ENCODE data around the gene CDH4.

The CDH4 gene

DNA sequence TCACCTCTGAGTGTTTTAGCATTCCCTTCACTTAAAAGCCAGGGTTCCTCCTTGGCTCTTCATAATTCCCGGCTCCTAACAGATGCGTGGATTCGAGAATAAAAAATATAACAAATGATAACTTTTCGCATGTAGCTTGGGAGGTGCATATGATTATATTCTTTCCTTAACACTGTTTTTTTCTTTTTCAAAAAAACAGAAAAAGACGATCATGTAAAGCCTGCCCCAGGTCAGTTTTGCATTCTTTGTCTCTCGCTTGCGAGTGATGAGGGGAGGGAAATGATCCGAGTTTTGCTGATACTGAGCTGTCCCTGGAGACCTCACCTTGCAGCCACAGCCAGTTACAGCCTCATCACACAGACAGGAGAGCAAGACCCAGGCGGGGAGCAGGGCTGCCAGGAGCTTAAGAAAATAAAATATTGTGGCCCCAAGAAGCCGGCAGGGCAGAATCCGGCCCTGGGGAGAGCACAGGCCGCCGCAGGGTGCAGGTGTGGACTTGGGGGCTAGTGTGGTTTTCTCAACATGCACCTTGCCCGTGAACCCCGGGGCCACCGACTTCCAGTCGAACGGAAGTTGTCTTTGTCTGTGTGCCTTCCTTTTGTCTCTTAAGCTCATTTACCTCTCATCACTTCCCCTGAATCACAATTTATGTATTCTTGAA lies 511.8 kb downstream of the CDH4 start:
- DNase-seq = no peak

DNA sequence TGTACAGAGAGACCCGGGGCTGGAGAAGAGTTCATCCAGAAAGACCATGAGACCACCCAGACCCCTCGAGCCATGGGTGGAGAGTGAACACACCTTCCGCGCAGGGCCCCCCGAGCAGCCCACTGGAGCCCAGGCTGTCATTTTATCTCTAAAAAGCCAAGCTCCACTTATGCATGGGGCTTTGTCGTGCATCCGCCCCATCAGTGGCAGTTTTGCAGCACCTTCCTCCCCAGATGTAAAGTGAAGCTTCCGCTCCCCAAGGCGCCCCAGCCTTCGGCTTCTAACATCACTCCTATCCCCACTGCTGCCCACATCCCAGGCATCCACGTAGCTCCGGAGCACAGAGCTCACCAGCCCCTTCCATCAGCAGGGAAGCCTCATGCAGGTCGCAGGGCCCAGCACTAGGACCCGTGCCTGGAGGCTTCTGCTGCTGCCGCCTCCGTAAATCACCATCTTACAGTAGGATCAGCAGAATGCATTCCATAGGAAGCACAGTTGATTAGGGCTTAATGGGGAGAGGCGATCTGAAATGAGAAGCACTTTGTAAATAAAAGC lies 512.5 kb downstream of the CDH4 start:
- no peak for DNase-seq

DNA sequence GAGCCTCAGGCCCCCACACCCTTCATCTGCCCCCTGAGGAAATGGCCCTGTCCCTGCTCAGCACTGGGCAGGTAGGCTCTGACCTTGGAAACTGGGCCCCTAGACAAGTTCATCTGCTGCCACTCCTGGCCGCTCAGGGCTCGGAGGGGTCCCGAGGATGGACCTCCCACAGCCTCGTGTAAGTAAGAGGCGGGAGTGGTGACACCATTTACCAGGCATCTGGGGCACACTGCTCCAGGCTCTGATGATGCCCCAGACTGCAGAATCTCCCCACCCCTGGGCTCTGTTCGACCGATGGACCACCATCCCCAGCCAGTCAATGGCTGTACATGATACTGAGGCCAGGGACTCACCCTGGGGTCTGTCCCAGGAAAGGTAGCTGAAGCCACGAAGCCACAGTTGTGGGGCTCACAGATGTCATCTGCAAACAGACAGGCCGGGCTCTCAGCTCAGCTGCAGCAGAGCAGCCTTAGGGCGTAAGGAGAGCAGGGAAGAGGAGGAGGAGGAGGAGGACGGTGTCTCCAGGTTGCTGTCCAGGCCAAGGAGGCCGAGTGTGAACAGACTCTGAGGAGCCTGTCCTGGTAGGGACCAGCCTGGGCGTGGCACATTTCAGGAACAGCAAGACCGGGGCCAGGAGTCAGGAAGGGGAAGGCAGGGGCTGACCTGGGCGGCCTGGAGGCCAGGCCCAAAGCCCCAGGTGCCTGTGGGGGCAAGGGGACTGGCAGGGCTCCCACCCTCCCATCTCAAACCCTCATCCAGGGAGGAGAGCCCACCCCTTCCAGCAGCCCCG lies 513.2 kb downstream of the CDH4 start:
- DNase-seq = no peak

DNA sequence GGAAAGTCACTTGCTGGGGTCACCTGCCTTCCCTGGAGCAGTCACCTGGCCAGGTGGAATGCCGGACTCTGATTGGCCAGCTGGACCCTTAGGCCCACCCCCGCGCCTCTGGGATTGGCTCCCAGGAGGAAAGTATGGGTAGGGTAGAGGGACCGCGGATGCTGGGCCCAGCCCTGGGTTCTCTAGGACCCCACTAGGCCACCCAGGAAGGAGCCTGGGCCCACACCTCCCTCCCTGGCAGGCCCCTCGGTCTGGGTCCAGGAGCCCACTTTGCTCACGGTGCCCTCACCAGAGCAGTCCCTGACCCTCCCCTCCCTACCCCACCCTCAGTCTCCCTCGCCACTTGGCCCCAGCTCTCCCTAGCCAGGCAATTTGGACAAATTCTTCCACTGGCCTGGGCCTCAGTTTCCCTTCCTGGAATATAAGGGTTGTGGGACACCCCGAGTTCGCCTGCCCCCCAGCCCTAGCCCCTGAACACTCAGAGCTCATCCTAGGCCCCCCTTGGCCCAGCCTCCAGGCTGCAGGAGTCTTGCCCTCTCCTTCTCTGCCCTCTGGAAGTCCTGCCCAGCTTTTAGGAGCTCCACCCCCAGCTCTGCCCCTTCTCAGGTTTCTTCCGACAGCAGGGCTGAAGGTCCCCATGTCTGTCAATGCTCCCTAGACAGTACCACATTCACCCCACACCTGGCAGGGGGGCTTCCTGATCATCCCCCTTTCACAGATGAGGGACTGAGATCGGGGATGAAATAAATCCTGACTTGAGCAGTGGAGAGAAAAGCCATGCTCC lies 514.0 kb downstream of the CDH4 start:
- no peak for DNase-seq

DNA sequence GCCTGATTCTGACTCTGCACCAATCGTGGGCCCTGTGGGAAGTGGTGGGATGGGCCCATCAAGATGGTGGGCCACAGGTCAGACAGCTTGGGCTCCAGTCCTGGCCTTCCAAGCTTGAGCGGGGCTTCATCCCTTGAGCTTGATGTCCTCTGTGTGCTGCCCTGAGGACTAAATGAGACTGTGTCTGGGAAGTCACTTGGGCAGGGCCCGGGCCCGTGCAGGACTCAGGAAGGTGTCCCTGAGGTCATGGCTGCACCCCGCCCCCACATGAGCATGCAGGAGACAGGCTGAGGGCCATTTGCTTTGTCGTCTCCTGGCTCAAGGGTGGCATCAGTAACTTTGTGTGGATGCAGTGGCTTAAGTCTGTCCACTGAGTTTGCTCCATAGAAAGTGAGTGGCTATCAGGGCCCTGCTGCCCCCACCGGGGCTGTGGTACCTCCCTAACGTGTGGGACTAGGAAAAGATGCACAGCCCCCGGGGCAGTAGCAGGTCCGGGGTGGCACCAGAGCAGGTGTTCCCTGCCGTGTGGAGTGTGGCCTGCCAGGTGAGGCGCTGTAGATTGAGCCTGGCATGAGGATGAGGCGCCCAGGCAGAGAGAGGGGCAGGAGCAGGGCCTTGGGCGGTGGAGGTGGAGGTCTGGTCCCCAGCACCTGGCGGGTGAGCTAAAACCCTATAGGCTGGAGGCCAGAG lies 515.0 kb downstream of the CDH4 start:
- no peak for DNase-seq

DNA sequence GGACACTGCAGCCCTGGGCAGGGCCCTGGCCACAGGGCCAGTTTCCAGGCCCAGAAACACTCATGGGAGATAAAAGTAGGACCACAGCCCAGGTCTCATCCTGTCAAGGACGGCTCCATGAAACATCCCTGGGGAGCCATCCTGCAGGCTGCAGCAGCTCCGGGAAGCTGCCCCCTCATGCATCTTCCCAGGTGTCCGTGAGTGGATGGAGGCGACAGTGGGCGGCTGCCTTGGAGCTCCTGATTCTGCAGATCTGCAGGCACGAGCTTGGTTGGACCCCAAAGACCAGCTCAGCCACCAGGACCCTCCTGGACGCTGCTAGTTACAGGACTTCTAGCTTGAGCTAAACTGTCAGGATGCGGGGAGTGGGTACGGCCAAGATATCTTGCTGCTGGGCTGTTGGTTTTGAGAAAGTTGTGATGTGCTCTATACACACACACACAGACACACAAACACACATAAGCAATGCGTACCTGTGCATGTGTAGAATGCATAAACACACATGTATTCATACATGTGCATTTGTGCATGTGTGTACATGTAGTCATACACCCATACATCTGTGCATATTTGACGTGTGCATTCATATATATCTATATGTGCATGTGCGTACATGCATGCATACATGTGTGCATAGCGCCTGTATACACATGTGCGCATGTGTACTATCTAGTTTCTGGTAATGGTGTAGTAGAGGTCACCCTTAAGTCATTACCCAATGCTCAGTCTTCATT lies 515.9 kb downstream of the CDH4 start:
- DNase-seq = no peak

DNA sequence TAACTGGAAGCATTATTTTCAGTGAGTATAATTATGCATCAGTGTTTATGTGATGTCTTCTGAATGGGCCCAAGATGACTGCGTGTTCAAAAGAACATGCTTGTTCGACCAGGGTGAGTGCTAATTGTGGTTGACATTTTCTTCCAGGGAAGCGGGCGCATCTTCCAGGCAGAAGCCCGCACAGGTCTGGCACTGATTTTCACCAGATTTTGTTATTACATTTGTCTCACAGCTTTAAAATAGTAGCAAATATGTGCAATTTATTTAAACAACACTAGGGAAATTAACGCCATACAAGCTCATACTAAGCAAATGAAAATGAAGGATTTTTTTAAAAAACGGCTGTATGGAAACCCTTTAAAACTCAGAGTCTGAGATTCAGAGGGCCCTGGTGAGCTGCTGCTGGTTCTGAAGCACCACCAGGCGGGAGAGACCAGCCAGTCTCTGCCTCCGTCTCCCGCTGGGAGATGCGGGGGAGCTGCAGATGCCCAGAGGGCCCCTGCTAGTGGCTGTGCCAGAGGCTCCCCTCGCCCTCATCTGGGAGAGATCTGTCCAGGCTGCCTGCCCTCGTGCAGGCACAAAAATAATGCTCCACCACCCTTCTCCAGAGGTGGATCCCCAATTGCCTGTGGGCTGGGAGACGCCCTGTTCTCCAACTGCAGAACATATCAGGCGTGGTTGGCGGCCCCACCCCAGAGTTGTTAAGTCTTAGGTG lies 516.7 kb downstream of the CDH4 start:
- DNase-seq = no peak

DNA sequence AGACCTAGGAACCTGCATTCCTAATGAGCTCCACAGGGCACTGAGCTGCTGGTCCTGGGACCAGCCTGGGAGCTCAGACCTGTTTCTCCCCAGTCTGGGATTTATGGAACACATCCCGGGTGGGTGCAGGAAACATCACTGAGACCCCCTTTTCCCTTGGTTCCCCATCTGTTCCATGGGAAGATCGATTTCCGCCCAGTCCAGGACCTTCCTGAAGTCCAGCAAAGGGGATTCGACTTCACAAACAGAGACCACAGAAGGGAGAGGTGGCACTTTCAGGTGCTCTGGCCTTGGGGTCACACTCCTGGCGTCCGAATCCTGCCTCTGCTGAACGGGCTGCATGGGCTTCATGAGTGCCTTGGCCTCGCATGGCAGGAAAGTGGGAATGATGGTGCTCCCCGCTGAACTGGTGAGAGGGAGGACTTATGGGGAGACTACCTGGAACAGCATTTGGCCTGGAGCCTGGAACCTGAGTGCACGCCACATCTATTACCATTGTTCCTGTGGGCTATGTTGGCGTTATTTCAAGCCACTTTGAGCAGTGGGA lies 517.3 kb downstream of the CDH4 start:
- no peak for DNase-seq

DNA sequence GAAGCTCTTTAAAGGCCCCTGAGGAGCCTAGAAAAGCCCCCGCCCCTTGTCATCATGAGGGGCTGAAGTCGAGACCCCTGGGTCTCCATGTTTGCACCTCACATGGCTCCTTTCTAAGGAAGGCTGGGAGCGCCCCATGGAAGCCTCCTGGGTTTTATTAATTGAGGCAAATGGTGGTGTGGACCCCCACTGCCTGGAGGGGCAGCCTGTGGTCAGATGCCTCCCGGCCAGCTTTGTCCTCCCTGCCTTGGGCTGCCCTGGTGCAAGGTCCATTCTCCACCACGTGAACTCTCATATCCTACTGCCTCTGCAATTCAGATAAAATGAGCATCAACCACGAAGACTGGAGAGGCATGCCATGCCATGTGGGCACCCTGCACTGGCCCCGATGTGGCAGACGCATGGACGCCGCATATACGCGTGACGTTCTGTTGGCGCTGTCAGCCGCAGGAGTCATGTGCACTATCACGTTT lies 518.1 kb downstream of the CDH4 start:
- no peak for DNase-seq

DNA sequence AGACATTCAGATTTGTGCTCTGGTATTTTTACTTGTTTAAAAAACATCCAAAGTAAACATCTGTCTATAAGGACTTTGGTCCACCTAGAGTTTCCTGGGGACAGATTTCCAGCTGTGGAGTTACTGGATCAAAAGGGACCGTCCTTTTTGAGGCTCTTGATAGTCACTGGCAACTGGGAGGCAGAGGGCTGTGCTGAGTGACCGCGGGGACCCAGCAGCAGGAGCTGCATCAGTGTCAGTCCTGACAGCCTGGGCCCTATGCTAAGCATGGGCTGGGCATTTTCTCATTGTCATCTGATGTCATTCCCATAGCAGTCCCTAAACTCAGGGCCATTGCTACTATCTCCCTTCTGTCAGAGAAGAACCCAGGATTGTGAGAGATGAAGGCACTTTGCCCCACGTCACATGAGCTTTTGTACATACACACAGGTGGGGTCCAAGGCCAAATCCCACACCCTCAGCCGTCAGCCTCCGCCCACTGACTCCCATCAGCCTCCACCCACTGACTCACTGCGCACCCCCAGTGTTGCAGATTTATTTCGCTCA lies 519.8 kb downstream of the CDH4 start:
- no peak for DNase-seq

DNA sequence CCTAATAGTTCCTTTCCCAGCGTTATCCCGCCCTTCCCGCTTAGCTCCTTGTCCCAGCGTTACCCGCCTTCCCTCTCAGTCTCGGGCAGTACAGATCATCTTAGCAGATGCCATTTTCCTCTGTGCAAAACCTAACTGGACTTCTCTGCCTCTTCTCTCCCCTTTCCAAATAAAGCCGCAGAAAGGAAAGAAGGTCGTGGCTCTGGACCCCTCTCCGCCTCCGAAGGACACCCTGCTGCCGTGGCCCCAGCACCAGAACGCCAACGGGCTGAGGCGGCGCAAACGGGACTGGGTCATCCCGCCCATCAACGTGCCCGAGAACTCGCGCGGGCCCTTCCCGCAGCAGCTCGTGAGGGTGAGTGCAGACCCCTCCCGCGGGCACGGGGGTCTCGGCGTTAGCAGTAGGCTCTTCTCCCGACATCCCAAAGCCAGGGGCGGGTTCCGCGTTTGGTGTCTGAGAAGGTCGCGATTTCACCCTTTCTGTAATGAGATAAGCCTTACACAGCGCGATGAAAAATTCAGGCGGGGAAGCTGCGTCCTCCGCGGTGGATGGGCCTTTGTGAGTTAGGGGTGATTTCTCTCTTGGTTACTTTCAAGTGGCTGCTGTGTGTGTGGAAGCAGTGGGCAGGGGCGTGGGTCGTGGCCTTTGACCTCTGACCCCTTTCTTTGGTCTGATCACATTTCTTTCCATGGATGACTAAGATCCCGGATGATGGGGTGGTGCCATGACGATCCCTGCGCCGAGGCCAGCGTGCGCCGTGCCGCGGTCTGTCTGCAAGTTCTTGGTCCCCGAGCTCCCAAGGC lies 521.0 kb downstream of the CDH4 start:
- DNase-seq = no peak

DNA sequence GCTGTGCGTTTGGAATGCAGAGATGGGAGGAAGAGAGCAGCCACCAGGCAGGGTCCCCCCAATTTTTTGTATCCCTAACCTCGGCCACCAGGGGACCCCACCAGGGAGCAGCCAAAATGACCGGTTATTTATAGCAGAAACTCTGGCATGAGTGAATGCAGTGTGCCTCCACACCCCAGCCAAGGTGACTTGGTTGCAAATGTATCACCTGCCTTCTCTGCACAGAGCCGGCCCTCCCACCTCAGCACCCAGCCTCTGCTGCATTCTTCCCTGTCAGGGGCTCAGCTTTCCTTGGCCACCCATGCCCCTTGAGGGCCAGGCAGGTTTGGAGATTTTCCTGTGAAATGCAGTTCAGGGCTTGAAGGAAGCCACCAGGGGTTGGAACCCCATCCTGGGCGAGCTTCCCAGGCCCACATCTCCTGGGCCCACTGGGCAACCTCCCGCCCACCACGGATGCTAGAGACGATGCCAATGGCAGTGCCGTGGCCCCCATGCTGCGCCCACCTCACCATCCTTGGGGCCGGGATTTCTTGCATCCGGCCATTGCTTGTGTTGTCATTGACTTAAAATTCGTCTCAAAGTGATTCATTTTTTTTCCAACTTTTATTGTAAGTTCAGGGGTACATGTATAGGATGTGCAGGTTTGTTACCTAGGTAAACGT lies 522.0 kb downstream of the CDH4 start:
- DNase-seq = no peak

DNA sequence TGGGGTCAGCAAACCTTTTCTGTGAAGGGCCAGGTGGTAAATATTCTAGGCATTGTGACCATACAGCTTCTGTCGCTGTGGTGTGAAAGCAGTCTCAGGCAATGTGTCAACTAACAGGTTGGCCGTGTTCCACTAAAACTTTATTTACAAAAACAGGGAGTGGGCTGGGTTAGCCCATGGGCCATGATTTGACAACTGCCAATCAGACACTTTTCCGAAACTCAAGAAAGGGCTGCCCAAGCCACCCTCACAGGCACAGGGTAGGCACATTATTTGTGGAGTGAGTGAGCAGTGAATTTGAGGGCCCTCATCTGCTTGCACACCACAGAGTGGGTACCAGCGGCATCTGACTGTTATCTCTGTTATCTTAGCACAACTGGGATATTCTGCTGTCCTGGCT lies 523.4 kb downstream of the CDH4 start:
- no peak for DNase-seq

DNA sequence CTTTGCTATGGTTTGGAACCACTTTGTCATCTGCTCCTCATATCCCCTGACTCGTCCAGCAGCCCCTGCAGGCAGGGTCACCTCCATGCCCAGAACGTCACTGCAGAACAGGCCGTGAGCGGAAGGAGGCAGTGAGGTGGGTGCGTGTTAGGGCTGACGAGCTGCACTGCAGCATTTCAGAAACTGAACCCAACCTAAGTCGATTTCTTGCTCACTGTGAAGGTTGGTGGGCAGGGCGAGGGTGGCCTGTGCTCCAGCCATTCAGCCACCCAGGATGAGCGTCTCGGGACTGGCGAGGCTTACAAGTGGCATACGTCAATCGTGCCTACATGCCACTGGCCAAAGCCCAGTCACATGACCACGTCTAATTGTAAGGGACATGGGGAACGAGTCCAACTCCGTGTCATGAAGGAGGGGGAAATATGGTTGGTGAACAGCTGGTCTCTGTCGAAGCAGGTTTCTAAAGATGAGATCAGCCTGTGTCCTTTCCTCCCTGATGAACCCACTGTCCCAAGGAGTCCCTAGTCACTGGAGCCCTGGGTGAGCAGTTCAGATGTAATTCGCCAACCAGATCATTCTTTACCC lies 524.5 kb downstream of the CDH4 start:
- no peak for DNase-seq

DNA sequence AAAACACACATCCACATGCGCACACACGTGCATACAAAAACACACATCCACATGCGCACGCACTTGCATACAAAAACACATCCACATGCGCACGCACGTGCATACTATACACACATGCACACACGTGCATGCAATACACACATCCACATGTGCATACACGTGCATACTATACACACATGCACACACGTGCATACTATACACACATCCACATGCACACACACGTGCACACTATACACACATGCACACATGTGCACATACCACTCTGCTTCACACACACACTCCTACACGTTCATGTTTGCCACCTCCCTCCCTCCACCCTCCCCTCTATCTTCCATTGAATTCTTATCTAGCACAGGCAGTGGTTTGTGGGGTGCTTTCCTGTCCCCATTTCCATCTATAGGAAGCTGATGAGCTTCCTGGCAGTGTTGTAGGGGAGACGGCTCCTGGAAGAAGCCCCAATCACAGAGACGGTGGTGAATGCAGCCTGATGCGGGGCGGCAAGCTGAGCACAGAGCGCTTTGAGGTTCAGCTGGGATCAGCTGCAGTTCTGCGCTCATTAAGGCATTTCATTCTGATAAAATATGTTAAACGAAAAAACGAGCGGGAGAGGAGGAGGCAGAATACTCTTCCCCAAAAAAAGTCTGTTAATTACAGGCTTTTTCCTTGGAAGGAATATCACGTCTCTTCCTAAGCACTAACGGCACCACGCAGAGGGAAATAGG lies 525.9 kb downstream of the CDH4 start:
- no peak for DNase-seq

DNA sequence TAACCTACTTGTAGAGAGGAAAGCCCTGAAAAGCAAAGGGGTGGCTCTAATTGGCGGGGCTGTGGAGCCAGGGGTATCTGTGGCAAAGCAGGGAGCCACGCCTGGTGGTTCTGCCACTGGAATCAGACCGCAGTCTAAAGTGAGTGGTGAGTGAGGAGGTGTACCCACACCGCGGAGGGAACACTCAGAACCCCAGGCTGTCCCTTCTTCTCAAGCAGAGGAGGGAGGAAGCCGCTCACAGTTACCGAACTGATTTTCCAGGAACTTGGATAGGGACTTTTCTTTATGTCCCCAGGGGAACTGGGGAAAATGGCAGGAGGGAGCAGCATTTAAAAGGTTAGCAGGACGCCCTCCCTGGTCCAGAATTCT lies 526.4 kb downstream of the CDH4 start:
- DNase-seq = no peak

DNA sequence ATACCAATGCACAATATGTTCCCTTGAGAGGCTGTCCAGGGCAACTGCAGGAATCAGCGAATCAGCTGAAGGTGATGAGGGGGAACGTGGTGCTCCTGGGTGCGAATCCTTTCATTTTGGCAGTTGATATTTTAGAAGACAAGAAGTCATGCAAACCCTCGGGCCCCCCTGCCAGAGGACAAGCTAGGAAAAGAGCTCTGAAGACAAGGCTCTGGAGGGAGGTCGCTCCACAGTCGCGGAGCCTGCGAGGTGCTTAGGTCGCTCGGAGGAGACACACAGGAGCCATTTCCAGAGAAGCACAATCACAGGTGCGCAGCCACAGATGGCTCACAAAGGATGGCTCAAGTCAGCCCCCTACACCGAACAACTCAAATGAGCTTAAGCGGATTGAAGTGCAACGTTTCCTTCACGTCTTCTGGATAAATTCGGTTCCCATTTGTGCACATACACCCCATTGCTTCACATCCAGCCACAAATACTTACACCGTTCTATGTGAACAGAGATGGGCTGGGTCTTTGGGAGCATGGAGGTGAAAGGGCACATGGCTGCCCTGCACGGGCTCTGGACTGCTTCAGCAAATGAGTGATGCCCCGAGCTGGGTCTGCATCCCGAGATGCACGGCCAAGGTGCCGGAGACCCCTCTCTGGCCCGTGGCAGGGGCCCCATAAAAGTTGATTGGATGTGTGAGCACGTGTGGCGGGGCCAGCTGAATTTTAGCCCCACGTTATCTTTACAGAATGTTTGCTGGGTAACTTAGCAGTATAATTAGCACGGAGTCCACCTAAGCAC lies 527.3 kb downstream of the CDH4 start:
- no peak for DNase-seq
